NCI-H146 treated with DMSO at 0.1 percent for 48 hours (cell line): Measurements from ENCODE around the gene OR10AD1.
"Not testable (repeated sequence)": the region's sequence is repeated elsewhere in the genome, so short reads cannot be mapped to it uniquely, and the experiment has no call there.

Experiments
- DNase-seq: peaks from one replicate; lab custom pipeline; 2025; ENCODE audit not compliant: unreplicated experiment; lab: John Stamatoyannopoulos, UW

OR10AD1 gene, protein sequence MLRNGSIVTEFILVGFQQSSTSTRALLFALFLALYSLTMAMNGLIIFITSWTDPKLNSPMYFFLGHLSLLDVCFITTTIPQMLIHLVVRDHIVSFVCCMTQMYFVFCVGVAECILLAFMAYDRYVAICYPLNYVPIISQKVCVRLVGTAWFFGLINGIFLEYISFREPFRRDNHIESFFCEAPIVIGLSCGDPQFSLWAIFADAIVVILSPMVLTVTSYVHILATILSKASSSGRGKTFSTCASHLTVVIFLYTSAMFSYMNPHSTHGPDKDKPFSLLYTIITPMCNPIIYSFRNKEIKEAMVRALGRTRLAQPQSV

DNA sequence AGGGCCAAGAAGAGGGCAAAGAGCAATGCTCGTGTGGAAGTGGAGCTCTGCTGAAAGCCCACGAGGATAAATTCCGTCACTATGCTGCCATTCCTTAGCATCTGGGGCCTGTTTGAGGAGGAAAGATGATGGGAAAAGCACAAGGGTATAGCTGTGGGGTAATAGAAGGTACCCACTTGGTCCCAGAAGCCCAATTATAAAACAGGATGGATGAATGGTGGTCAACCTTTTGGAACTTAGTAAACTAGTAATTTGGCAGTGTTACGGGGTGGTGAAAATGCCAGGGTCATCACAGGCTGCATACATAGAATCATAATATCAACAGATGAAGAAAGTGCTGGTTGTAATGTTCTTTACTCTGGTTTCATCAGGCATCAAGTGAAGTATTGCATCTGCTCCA lies at the start of gene OR10AD1:
Gene OR10AD1, minus strand, starts transcription at position 101 of the 400 bp plus-strand sequence. Its CDS starts 0 bp downstream, at position 101.
- no peak for DNase-seq

DNA sequence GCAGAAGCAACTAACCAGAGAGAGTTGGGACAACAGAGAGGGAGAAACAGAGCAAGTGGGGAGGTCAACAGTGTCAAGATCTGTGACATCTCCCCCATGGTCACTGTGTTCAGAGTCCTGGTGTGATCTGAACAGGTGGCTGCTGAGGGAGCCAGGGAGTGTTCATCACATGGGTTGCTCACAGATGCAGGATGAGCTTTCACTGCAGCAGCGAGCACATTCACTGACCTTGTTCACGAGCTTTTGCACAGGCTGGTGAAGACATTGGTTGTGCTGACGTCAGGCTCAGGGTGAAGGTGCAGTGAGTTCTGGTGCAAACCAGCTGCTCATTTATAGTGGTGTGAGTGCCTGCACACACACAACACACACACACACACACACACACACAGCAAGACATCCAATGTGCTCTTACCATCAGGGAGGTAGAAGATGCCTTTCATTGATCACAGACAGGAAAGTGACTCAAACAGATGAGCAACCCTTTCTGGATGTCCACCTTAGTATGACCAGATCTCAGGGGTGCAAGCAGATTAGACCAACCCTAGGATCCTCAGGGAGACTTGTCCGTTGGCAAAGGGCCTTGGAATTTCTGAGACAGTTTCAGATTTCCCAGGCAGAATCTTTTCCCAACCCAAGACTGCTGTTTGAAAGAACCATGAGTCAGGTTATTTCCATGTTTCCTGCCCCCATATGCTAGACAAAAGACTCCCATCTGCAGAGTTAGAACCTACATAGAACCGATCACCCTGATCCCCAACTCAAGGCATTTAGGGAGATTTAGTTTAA lies 44.3 kb upstream of the OR10AD1 start:
- DNase-seq: no peak

DNA sequence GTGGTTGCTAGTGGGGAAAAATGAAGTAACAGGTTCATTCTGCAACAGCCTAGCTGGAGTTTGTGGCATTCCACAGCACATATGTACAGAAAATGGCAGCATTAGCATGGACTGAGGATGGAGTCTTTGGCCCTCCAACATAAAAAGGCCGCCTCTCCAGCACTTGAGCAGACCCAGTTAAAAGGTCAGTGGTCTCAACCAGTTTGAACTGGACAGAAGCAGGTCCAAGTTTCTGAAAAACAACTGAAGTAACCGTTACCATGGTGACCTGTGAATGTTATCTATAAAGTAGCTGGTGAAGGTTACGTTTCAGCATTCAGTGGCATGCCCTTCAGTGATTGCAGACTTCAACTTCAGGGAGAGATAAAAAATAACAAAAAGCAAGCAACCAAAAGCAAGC lies 34.1 kb upstream of the OR10AD1 start:
- no peak for DNase-seq

DNA sequence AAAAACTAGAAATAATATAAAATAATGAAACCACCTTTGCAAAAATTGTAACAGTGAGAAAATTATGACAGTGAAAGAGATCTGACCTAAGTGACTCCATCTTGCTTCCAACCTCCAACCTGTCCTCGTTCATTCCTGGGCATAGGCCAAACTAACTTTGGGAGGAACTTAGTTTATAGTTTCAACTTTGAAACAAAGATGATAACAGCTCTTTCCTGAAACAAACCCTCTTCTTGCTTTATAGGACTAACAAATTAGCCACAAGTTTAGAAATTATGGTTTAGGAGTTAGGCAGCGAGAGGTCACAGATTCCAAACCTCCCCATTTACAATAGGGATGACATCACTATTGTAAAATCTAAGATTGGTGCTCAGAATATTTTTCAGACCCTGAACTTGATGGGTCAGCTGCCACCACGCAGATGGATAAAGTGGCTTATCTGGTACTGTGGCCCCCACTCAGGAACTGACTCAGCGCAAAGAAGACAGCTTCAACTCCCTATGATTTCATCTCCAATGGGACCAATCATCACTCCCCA lies 32.8 kb upstream of the OR10AD1 start:
- DNase-seq: no peak

DNA sequence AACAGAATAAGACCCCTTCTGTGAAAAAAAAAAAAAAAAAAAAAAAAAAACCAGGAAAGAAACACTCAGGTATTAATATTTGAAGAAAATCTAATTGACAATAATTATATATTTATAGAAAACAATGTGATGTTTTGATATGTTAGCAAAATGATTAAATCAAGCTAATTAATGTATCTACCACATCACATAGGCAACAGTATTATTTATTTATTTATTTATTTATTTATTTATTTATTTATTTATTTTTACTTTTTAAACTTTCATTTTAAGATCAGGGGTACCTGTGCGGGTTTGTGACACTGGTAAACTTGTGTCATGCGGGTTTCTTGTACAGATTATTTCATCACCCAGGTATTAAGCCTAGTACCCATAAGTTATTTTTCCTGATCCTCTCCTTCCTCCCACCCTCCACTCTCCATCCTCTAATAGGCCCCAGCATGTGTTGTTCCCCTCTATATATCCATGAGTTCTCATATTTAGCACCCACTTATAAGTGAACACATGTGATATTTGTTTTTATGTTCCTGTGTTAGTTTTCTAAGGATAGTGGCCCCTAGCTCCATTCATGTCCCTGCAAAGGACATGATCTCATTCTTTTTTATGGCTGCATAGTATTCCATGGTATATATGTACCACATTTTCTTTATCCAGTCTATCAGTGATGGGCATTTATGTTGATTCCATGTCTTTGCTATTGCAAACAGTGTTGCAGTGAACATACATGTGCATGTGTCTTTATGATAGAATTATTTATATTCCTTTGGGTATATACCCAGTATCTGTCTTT lies 28.3 kb upstream of the OR10AD1 start:
- DNase-seq: not testable (repeated sequence)

DNA sequence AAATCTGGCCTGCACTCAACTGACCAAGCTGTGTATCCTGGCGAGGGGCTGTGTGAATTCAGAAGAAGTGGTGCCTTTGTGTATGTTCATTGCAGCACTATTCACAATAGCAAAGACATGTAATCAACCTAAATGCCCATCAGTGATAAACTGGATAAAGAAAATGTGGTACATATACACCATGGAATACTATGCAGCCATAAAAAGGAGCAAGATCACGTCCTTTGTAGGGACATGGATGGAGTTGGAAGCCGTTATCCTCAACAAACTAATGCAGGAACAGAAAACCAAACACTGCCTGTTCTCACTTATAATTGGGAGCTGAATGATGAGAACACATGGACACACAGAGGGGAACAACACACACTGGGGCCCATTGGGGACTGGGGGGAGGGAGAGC lies 21.4 kb upstream of the OR10AD1 start:
- DNase-seq: not testable (repeated sequence)

DNA sequence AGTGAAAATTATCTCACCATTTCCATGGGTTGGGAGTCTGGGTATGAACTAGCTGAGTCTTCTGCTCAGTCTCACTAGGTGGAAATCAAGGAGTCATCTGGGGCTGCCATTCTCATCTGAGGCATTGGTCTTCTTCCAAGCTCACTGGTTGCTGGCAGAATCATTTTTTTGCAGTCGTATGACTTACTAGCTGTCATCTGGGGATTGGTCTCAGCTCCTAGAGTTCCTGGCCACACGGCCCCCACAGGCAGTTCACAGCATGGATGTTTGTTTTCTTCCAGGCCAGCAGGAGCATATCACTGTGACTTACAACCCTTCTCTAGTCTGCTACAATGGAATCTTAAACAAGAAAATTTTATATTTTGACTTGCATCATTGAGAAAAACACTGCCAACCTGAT lies 18.6 kb upstream of the OR10AD1 start:
- DNase-seq: no peak

DNA sequence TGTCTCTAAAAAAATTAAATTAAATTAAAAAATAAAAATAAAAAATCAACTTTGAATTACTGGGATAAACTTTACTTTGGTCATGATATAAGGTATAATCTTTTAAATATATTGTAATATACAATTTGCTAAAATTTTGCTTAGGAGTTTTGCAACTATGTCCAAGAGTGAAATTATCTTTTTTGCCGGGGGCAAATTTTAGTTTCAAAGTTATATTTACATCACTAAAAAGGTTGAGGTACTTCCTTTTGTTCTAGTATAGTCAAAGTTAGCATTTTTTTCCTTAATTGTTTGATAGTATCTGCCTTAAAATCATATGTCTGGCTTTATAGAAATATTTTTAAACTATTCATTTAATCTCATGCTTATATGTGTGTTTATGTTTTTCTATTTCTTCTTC lies 17.6 kb upstream of the OR10AD1 start:
- DNase-seq: no peak

DNA sequence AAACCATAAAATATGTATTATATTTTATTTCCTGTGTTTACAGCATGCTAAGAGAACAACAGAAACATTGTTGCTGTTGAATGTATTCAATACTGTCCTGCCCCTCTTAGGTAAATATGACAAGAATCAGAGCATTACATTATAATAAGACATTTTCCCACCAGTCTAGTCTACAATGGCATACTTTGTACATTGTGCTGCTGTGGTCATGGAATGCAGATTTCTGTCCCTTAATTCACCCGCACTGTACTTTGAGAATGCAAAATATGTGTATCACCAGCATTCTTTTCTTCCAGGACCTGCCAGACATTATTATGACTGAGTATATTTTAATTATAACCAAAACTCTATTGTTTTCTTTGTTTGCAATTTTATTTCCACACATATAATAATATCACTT lies 16.5 kb upstream of the OR10AD1 start:
- DNase-seq: no peak

DNA sequence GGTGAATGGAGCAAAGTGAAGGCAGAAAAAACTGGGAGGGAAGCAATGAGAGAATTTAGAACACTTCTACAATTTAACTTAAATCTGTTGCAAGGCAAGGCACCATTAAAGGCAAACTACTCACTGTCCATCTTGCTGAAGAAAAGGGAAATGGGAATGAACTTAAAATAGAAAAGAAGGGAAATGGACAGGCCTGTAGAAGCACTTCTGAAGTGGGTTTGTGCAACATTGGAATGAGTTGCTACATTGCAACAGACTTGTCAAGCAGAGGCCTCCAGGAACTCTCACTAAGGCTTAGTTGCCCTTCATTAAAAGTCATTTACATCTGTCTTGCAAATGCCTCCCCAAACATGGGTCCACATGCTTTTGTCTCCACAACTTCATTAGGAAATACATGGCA lies 13.7 kb upstream of the OR10AD1 start:
- DNase-seq: no peak

DNA sequence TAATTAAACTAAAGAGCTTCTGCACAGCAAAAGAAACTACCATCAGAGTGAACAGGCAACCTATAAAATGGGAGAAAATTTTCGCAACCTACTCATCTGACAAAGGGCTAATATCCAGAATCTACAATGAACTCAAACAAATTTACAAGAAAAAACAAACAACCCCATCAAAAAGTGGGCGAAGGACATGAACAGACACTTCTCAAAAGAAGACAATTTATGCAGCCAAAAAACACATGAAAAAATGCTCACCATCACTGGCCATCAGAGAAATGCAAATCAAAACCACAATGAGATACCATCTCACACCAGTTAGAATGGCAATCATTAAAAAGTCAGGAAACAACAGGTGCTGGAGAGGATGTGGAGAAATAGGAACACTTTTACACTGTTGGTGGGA lies 6.4 kb upstream of the OR10AD1 start:
- DNase-seq: not testable (repeated sequence)

DNA sequence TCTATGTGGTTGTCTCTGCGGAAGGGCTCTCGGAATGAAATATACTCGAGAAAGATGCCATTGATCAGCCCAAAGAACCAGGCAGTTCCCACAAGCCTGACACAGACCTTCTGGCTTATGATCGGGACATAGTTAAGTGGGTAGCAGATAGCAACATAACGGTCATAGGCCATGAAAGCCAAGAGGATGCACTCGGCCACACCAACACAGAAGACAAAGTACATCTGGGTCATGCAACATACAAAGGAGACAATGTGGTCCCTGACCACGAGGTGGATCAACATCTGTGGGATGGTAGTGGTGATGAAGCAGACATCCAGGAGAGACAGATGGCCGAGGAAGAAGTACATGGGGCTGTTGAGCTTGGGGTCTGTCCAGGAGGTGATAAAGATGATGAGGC lies 326 bp downstream of the OR10AD1 start:
- DNase-seq: no peak

DNA sequence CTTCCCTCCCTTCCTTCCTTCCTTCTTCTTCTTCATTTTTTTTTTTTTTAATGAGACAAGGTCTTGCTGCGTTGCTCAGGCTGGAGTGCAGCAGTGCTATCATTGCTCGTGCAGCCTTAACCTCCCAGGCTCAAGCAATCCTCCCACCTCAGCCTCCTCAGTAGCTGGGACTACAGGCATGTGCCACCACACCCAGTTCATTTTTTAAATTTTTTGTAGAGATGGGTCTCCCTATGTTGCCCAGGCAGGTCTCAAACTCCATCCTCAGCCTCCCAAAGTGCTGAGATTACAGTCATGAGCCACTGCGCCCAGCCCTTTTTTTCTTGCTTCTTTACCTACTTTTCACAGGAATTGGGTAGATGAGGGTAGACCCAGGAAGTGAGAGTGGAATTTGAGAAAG lies 1.6 kb downstream of the OR10AD1 start:
- DNase-seq: no peak

DNA sequence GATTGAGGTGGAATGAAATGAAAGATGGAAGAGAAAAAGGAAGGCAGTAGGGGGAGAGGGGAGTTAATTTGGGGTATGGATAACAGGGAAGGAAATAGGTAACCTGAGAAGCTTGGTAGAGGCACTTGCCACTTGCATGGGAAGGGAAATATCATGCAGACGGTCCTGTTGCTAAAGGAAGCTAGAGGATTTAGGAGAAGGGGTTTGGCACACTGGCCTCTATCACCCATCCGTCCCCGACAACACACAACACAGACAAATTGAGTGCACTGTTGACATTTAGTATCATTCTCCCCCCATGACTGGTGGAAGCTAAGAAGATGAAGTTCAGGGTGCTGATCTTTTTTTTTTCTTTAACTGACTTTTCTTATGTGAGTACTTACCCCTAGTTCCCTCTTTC lies 2.0 kb downstream of the OR10AD1 start:
- DNase-seq: no peak

DNA sequence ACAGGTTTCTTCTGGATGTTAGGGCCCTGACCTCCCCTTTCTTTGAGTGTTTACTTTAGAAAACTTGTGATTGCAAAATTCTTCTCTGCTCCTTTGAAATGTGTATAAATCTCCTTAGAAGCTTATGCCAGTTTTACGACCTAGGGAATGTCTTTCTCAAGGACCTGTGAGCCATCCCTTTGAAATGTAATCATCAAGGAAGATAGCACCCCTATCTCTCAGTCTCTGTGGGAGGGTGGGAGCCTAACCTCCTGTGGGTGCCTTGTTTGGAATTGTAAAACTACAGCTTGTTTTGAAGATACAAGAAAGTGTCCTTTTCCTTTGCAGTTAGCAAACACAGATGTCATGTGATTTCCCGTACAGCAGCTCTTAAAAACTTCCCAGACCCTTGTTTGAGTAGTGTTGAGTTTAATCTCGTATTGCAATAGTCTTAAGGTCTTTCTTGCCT lies 3.3 kb downstream of the OR10AD1 start:
- DNase-seq: no peak

DNA sequence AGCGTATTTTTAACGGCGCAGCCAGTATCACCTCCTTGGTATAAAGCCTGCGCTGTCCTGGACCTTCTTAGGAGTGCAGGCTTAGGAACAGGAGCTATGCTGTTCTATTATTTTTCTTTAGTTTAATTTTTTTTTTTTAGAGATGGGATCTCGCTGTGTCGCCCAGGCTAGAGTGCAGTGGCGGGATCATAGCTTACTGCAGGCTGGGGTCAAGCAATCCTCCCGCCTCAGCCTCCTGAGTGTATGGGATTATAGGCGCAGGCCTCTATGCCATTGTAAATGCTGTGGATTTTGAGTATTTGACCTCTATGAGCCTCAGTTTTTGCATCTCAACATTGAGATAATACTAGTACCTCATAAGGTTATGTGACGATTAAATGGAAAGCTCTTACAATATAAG lies 4.1 kb downstream of the OR10AD1 start:
- no peak for DNase-seq

DNA sequence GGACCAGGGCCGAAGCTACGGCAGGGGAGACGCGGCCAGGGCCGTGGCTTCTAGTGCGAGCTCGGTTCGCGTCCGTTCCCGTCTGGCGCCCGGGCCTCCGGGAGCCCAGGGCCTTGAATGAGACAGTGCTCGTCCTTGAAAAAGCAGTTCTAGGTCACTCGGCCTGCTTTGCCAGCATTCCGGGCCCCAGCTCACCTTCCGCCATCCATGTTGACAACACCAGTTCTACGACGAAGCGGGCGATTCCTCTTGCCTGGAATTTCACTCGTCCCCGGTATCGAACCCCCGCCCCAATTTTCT lies 4.5 kb downstream of the OR10AD1 start:
- DNase-seq: no peak

DNA sequence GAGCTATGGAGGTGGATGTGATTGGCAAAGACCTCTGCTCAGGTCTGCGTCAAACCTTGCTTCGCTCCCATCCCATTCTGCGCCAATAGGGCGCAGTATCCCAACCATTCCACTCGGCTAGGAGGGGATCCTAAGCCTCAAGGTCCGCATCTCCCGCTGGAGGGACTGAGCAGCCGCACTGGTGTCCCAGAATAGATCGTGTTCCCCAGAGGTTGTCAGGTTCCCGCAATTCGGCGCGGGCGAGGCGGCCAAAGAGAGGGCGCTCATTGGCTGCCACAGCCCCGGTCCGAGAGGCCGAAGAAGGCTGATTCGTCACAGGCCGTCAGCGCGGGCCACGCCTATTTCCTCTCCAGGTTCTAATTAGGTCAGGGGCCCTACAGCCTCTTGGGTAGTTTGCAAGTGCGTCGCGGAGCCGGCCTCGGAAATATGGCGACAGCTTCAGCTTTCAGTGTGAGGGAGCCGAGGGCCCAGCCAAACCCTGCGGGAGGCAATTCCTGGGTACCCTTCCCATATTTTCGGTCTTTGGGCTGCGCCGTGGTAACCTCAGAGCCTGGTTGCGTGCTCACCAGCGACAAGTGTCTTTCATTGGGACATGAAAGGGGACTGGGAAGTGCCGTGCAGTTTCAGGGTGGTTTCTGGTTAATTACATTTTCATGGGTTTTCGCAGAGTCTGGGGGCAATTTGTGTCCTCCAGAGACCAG lies 5.0 kb downstream of the OR10AD1 start:
- DNase-seq: no peak

DNA sequence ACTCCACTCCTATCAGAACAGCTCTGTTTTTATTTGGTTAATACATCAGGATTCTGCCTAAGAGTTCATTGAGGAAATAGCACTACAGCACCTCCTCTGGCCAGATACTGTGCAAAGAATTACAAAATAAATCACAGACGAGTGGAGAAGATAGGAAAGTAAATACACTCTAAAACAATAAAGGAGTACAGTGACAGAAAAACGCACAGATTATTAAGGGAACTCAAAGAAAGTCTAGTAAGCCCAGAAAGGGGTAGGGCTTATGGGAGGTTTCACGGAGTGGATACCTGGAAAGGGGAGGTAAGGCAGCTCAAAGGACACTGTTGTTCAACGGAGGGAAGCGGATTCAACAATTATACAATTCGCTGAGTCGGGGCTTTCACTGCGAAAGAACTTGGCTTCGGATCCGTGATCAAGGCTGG lies 5.5 kb downstream of the OR10AD1 start:
- no peak for DNase-seq

DNA sequence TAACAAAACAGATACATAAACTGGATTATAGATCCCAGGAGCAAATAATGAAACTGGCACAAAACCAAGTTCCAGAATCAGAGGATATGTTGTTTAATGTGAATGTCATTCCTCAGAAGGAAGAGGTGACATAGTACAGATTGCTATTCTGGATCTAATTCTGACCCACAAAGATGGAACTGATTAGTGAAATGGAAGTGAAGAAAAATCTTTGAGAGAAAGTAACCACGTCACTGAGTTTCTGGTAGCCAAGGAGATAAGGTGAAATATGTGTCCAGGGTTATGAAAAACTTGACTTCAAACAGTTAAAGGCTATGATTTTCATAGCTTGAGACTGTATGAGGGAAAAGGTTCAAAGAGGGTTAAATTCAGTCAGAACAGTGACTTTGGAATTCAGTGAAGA lies 8.3 kb downstream of the OR10AD1 start:
- no peak for DNase-seq

DNA sequence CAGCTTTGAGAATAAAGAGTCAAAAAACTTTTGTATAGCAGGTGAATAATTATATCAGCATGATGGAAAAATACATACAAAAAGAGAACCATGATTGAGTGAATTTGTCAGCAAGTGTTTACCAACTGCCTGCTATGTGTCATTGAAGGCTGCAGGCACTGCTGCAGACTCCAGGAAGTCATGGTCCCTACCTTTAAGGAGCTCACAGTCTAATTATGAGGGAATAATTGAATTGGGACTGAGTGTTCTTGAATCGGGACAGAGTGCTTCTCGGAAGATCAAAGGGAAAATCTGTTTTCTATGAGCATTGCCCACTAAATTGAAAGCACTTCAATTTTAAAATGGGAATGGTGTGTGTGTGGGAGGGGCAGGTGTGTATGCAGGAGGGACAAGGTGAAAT lies 9.5 kb downstream of the OR10AD1 start:
- DNase-seq: no peak
